ENCODE measurements around the gene AMPD3. TPM values are rescaled to one million over a fixed set of nuclear protein-coding genes. Genes with fewer than 3 reads are reported as not detected.

AMPD3 gene
- polyA plus RNA-seq, 1 donor from 2014 or later: not detected

- Histone ChIP-seq H4K20me1 (ENCODE audit: insufficient read depth) (no peaks in the 10 kb centered on the region), H3K79me2 (replicated peaks; ENCODE audit: insufficient read depth, low read length) (no peaks in the 10 kb centered on the region), H3K4me3 (ENCODE audit: low read length) (no peak overlapping the region), H3F3A (ENCODE audit: insufficient read depth, low read length, poor library complexity, severe bottlenecking) (no peaks in the 10 kb centered on the region), H2AFZ (ENCODE audit: low read depth, low read length) (no peak overlapping the region), H3K27ac (ENCODE audit: low read length) (no peak overlapping the region), H3K9ac (ENCODE audit: low read length) (no peak overlapping the region), H3K27me3 (ENCODE audit: insufficient read depth, low read depth, low read length) (no peaks in the 10 kb centered on the region), H3K9me2 (ENCODE audit: insufficient read depth, low read length) (no peaks in the 10 kb centered on the region), H3K4me2 (ENCODE audit: low read length) (no peak overlapping the region), H3K36me3 (ENCODE audit: insufficient read depth, low read length) (no peaks in the 10 kb centered on the region), H3K9me3 (ENCODE audit: low read length) (no peaks in the 10 kb centered on the region)
- TF ChIP-seq MXI1 (conservative IDR thresholded peaks at IDR 0.05; ENCODE audit: poor library complexity, severe bottlenecking) (no peak), TAF1 (IDR thresholded peaks at IDR 0.05; ENCODE audit: low read depth) (no peak), POLR2AphosphoS5 (IDR thresholded peaks at IDR 0.05) (no peak), EZH2 (IDR thresholded peaks at IDR 0.05; ENCODE audit: borderline replicate concordance, insufficient read depth, low read length, poor library complexity, severe bottlenecking) (no peak), REST (IDR thresholded peaks at IDR 0.05; ENCODE audit: borderline replicate concordance) (no peak), RAD21 (conservative IDR thresholded peaks at IDR 0.05) (no peak), SMC3 (conservative IDR thresholded peaks at IDR 0.05; ENCODE audit: poor library complexity) (no peak), EP300 (conservative IDR thresholded peaks at IDR 0.05; ENCODE audit: poor library complexity, severe bottlenecking) (no peak)
- TF ChIP-seq, protein P1, sequence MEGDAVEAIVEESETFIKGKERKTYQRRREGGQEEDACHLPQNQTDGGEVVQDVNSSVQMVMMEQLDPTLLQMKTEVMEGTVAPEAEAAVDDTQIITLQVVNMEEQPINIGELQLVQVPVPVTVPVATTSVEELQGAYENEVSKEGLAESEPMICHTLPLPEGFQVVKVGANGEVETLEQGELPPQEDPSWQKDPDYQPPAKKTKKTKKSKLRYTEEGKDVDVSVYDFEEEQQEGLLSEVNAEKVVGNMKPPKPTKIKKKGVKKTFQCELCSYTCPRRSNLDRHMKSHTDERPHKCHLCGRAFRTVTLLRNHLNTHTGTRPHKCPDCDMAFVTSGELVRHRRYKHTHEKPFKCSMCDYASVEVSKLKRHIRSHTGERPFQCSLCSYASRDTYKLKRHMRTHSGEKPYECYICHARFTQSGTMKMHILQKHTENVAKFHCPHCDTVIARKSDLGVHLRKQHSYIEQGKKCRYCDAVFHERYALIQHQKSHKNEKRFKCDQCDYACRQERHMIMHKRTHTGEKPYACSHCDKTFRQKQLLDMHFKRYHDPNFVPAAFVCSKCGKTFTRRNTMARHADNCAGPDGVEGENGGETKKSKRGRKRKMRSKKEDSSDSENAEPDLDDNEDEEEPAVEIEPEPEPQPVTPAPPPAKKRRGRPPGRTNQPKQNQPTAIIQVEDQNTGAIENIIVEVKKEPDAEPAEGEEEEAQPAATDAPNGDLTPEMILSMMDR (IDR thresholded peaks at IDR 0.05; ENCODE audit: poor library complexity, severe bottlenecking): no peak
Measured at GRCh38 chr11:10476927-10477689, 22.0 kb downstream of the AMPD3 start.

GRCh38 chr11:10477690-10478046 is 22.6 kb downstream of the AMPD3 start:
- Histone ChIP-seq H3K27ac (ENCODE audit: low read length) (no peak overlapping the region), H3K9me3 (ENCODE audit: low read length) (no peaks in the 10 kb centered on the region), H2AFZ (ENCODE audit: low read depth, low read length) (no peak overlapping the region), H3K4me2 (ENCODE audit: low read length) (no peak overlapping the region), H3K9ac (ENCODE audit: low read length) (no peak overlapping the region), H4K20me1 (ENCODE audit: insufficient read depth) (no peaks in the 10 kb centered on the region), H3K79me2 (replicated peaks; ENCODE audit: insufficient read depth, low read length) (no peaks in the 10 kb centered on the region), H3F3A (ENCODE audit: insufficient read depth, low read length, poor library complexity, severe bottlenecking) (no peaks in the 10 kb centered on the region), H3K36me3 (ENCODE audit: insufficient read depth, low read length) (no peaks in the 10 kb centered on the region), H3K27me3 (ENCODE audit: insufficient read depth, low read depth, low read length) (no peaks in the 10 kb centered on the region), H3K9me2 (ENCODE audit: insufficient read depth, low read length) (no peaks in the 10 kb centered on the region), H3K4me3 (ENCODE audit: low read length) (no peak overlapping the region)
- no peak for TF ChIP-seq EZH2 (IDR thresholded peaks at IDR 0.05; ENCODE audit: borderline replicate concordance, insufficient read depth, low read length, poor library complexity, severe bottlenecking)
- TF ChIP-seq EP300 (conservative IDR thresholded peaks at IDR 0.05; ENCODE audit: poor library complexity, severe bottlenecking): no peak

Measured in neural cell (in vitro differentiated cells).